Esophagus muscularis mucosa (tissue), 4 donors: ENCODE data around the gene C2CD4D. TPM values are rescaled to one million over a fixed set of nuclear protein-coding genes. Genes with fewer than 3 reads are reported as not detected.

ENCODE experiments used
- DNase-seq: peaks from one replicate; pipeline ENCODE4 v3.0.0-alpha.2; 2017; ENCODE audit errors: extremely low spot score
- H3K27ac ChIP-seq, 4 donors: fragments of 200-600 bp; sonication (generic); replicated peaks in 1 of 4; 1 replicate in 3 of 4; 2 replicates in 1 of 4; pipeline ENCODE4 v1.5.1; 2016 to 2019; ENCODE audit warnings: mild to moderate bottlenecking in 1 of 4
- H3K27me3 ChIP-seq, 4 donors: fragments of 200-600 bp; sonication (generic); one replicate each; pipeline versions ENCODE4 v1.5.1 to v1.6.0; 2016 to 2019
- H3K36me3 ChIP-seq, 4 donors: fragments of 200-600 bp; sonication (generic); one replicate each; pipeline ENCODE4 v1.5.1; 2016 to 2019
- H3K4me1 ChIP-seq, 4 donors: fragments of 200-600 bp; sonication (generic); one replicate each; pipeline ENCODE4 v1.5.1; 2016 to 2019
- H3K4me3 ChIP-seq, 4 donors: fragments of 200-600 bp; sonication (generic); 1 replicate in 2 of 4; 2 replicates in 2 of 4; pipeline ENCODE4 v1.5.1; 2016 to 2019; ENCODE audit warnings: mild to moderate bottlenecking in 4 of 4, moderate library complexity in 1 of 4
- H3K9me3 ChIP-seq, 4 donors: fragments of 200-600 bp; sonication (generic); 1 replicate in 3 of 4; 2 replicates in 1 of 4; pipeline ENCODE4 v1.5.1; 2016 to 2019
- EP300 ChIP-seq: sonication (generic); formaldehyde crosslinking; IDR thresholded peaks from one replicate; pipeline ENCODE4 v1.6.1; 2017; ENCODE audit warnings: antibody characterized with exemption
- POLR2A ChIP-seq: fragments of 450-650 bp; IDR thresholded peaks from one replicate; pipeline ENCODE4 v1.6.1; 2017; ENCODE audit warnings: antibody characterized with exemption, moderate library complexity, mild to moderate bottlenecking, low read depth
- POLR2AphosphoS5 ChIP-seq, 2 donors: sonication (generic); formaldehyde crosslinking; IDR thresholded peaks; one replicate each; pipeline ENCODE4 v1.6.1; 2017; ENCODE audit warnings: antibody characterized with exemption in 2 of 2
- WGBS: methylation state at CpG from one replicate; pipeline ENCODE4 v1.1.5; 2018; 5-methylcytosine and 5-hydroxymethylcytosine counted together
- intact Hi-C: fragments of 100-400 bp; cut with DNase I; formaldehyde crosslinking; loops from one replicate; pipeline ENCODE4 v1.15.1; 2023
- total RNA-seq, 4 donors: library from RNA; depleted of rRNA; stranded (reverse); fragments of >200 nt; gene quantifications; one replicate each; pipeline versions ENCODE4 v1.1.0 to v1.2.1, GENCODE V29; 2016
- TF ChIP-seq, protein P1 (sequence below), 3 experiments: fragments of 200-600 bp in 2 of 3; fragments of 450-650 bp in 1 of 3; sonication (generic) in 2 of 3; IDR thresholded peaks; one replicate each; pipeline ENCODE4 v1.5.1; 2017 to 2019; ENCODE audit warnings: antibody characterized with exemption in 3 of 3, mild to moderate bottlenecking in 2 of 3, moderate library complexity in 1 of 3

C2CD4D gene
- total RNA-seq, 4 donors from 2014 or later = not detected

DNA sequence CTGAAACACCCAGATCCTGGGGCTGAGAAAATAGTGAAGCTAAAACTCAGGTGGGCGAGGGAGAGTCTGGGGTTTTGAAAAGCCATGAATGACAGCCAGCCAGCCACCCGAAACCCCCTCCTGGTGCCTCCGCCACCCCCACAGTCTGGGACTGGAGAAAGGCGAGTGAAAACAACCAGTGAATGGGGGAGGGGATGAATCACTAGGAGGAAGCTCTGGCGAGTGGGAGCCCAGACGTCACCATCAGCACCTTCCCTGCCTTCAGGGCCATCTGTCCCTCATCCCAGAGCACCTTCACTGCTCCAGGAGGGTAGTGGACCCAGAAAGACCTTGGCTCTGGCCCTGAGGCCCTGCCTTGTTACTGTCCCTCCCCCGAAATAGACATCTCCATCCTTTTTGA is 17.2 kb downstream of the C2CD4D start:
- TF ChIP-seq EP300 (no peak), POLR2A (no peak)
- TF ChIP-seq, protein P1, sequence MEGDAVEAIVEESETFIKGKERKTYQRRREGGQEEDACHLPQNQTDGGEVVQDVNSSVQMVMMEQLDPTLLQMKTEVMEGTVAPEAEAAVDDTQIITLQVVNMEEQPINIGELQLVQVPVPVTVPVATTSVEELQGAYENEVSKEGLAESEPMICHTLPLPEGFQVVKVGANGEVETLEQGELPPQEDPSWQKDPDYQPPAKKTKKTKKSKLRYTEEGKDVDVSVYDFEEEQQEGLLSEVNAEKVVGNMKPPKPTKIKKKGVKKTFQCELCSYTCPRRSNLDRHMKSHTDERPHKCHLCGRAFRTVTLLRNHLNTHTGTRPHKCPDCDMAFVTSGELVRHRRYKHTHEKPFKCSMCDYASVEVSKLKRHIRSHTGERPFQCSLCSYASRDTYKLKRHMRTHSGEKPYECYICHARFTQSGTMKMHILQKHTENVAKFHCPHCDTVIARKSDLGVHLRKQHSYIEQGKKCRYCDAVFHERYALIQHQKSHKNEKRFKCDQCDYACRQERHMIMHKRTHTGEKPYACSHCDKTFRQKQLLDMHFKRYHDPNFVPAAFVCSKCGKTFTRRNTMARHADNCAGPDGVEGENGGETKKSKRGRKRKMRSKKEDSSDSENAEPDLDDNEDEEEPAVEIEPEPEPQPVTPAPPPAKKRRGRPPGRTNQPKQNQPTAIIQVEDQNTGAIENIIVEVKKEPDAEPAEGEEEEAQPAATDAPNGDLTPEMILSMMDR (IDR thresholded peaks at IDR 0.05) = no peak
- Histone ChIP-seq H3K27ac (no peak overlapping the region), H3K9me3 (no peaks in the 10 kb centered on the region), H3K4me3 (no peak overlapping the region), H3K4me1 (peaks cover 0 to 3% (median 0%) of the 10 kb centered on the region in 4 donors), H3K27me3 (peaks cover 0 to 24% (median 0%) of the 10 kb centered on the region in 4 donors), H3K36me3 (no peaks in the 10 kb centered on the region)
- DNase-seq = no peak
- intact Hi-C loops = no loop called here
- 45% methylated on average over 7 of the region's 7 CpGs for WGBS

DNA sequence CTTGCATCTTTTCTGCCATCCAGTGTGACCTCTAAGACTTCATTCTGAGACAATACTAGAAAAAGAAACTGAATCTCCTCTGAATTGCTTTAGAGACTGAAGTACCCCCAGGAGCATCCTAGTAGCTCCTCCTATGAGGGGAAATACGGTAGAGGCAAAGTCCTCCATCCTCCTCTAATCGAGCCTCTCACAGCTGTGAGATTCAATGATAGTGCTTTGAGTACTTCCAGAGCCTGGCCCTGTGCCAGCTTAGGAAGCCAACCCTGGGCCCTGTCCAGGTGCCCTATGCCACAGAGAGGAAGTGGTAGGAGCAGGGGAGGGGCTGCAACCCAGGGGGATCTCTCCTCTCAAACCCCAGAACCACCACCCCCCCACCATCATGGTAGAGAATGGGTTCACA is 18.7 kb downstream of the C2CD4D start:
- Histone ChIP-seq H3K4me3 (no peak overlapping the region), H3K27ac (no peak overlapping the region), H3K4me1 (peaks cover 0 to 3% (median 0%) of the 10 kb centered on the region in 4 donors), H3K36me3 (peaks cover 0 to 13% (median 0%) of the 10 kb centered on the region in 4 donors), H3K9me3 (no peaks in the 10 kb centered on the region), H3K27me3 (peaks cover 0 to 21% (median 0%) of the 10 kb centered on the region in 4 donors)
- no peak for DNase-seq
- TF ChIP-seq EP300 = no peak
- TF ChIP-seq, protein P1 (IDR thresholded peaks at IDR 0.05) = no peak
- TF ChIP-seq POLR2AphosphoS5 (IDR thresholded peaks at IDR 0.05) = no peak
- no peak for TF ChIP-seq POLR2A
- 57% methylated on average over 2 of the region's 2 CpGs for WGBS
- intact Hi-C loops = no loop called here

DNA sequence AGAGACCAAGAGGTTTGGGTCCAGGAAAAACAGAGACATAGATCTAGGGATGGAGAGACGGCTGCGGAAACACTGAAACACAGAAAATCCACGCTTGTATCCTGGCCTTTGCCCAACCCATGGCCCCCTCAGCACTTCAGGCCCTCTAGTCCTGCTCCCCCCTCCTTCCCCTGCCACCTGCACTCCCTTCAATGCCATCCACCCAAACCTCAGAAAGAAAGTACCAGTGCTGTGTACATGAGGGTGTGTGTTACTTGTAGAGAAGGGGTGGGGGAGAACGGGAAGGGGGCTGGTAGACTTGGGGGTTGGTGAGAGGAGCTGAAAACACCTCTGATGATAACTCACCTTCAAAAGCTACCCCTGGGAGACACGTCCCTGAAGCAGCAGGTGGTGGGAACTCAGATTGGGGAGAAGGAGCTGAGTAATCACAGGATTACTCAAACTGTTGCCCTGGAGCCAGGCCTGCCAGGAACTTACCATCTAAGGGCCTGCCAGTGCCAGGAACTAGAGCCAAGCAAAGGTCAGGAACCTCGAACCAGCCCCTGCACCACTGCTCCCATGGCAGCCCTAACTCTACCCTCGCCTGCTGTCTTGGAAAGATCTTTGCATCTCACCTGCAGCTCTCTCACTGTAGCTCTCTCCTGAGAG is 19.5 kb downstream of the C2CD4D start:
- DNase-seq = no peak
- peaks cover 0 to 15% (median 0%) of the 10 kb centered on the region in 4 donors for H3K36me3 ChIP-seq
- peaks cover 0 to 18% (median 0%) of the 10 kb centered on the region in 4 donors for H3K27me3 ChIP-seq
- H3K4me1 ChIP-seq = peaks cover 0 to 3% (median 0%) of the 10 kb centered on the region in 4 donors
- intact Hi-C loops = no loop called here
- H3K27ac ChIP-seq = no peak overlapping the region
- H3K4me3 ChIP-seq = no peak overlapping the region
- no peak for TF ChIP-seq POLR2A
- no peak for TF ChIP-seq EP300
- TF ChIP-seq, protein P1 (IDR thresholded peaks at IDR 0.05) = no peak
- TF ChIP-seq POLR2AphosphoS5 (IDR thresholded peaks at IDR 0.05) = no peak
- 74% methylated on average over 7 of the region's 7 CpGs for WGBS
- no peaks in the 10 kb centered on the region for H3K9me3 ChIP-seq

DNA sequence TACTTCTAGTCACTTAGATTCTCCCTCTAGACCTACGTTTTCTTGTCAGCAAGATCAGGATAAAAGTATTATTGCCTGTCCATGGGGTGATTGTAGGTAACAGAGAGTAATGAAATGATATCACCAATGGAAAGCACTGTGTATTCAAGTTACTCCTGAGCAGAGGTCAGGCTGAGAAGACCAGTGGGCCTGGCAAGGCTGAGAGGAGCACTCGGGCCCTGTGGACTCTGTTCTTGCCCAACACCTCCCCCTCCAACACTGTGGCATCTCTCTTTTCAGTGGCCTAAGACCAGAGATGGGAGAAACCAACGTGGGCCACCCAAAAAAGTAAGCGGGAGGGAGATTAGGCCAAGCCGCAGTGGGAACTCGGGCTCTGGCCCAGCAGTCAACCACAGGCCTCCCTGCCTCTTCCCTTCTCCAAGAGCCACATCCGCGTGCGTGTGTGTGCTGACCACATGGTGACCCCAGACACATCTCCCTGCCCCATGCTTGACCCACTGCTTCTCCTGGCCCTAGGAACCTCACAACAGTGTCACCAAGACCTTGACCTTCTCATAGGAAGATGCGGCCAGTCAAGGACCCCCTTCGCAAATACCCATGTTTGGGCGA is 20.3 kb downstream of the C2CD4D start:
- H3K4me1 ChIP-seq = peaks cover 0 to 3% (median 0%) of the 10 kb centered on the region in 4 donors
- intact Hi-C loops = no loop called here
- DNase-seq = no peak
- no peaks in the 10 kb centered on the region for H3K9me3 ChIP-seq
- 88% methylated on average over 12 of the region's 12 CpGs for WGBS
- peaks cover 0 to 18% (median 0%) of the 10 kb centered on the region in 4 donors for H3K27me3 ChIP-seq
- TF ChIP-seq EP300 (no peak), POLR2AphosphoS5 (IDR thresholded peaks at IDR 0.05) (no peak), POLR2A (no peak)
- TF ChIP-seq, protein P1 (IDR thresholded peaks at IDR 0.05) = no peak
- no peak overlapping the region for H3K27ac ChIP-seq
- peaks cover 0 to 20% (median 0%) of the 10 kb centered on the region in 4 donors for H3K36me3 ChIP-seq
- H3K4me3 ChIP-seq = no peak overlapping the region
